ENCODE data around the gene TEK.

Gene TEK

DNA sequence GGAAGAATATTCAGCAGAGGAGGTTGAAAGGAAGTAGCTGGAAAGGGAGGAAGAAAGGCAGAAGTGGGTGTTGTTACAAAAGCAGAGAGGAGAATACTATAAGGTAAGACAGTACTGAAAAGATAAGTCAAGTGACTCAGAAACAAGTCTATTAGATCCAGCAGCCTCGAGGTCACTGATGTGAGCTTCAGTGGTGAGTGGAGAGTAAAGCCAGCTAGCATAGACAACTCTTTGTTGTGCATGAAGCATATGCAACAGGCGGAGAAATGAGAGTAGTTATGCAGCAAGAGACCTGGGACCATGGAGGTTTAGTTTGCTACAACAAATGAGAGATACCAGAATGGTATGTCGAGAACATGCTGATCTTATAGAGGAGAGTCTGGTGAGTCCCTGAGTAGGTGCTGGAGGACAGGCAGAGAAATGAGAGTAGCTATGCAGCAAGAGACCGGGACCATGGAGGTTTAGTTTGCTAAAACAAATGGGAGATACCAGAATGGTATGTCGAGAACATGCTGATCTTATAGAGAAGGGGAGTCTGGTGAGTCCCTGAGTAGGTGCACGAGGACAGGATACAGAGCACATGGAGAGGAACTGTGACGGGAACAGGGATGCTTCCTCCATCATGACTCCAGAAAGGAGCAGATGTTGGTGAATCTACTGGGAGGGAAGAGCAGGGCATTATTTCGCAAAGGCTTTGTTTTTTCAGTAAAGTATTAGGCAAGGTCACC, 151.9 kb downstream of the TEK start:
- TF ChIP-seq, protein P1, sequence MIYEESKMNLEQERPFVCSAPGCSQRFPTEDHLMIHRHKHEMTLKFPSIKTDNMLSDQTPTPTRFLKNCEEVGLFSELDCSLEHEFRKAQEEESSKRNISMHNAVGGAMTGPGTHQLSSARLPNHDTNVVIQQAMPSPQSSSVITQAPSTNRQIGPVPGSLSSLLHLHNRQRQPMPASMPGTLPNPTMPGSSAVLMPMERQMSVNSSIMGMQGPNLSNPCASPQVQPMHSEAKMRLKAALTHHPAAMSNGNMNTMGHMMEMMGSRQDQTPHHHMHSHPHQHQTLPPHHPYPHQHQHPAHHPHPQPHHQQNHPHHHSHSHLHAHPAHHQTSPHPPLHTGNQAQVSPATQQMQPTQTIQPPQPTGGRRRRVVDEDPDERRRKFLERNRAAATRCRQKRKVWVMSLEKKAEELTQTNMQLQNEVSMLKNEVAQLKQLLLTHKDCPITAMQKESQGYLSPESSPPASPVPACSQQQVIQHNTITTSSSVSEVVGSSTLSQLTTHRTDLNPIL (CRISPR knock-in tag; IDR thresholded peaks at IDR 0.05; ENCODE audit: low read depth), result no peak
- TF ChIP-seq BACH2 (CRISPR knock-in tag; IDR thresholded peaks at IDR 0.05; ENCODE audit: borderline replicate concordance) (no peak), ZNF565 (CRISPR knock-in tag; conservative IDR thresholded peaks at IDR 0.05; ENCODE audit: low read depth) (no peak), ZC3H10 (CRISPR knock-in tag; IDR thresholded peaks at IDR 0.05) (no peak), ZNF8 (CRISPR knock-in tag; IDR thresholded peaks at IDR 0.05) (no peak)
- TF ChIP-seq, protein P2, sequence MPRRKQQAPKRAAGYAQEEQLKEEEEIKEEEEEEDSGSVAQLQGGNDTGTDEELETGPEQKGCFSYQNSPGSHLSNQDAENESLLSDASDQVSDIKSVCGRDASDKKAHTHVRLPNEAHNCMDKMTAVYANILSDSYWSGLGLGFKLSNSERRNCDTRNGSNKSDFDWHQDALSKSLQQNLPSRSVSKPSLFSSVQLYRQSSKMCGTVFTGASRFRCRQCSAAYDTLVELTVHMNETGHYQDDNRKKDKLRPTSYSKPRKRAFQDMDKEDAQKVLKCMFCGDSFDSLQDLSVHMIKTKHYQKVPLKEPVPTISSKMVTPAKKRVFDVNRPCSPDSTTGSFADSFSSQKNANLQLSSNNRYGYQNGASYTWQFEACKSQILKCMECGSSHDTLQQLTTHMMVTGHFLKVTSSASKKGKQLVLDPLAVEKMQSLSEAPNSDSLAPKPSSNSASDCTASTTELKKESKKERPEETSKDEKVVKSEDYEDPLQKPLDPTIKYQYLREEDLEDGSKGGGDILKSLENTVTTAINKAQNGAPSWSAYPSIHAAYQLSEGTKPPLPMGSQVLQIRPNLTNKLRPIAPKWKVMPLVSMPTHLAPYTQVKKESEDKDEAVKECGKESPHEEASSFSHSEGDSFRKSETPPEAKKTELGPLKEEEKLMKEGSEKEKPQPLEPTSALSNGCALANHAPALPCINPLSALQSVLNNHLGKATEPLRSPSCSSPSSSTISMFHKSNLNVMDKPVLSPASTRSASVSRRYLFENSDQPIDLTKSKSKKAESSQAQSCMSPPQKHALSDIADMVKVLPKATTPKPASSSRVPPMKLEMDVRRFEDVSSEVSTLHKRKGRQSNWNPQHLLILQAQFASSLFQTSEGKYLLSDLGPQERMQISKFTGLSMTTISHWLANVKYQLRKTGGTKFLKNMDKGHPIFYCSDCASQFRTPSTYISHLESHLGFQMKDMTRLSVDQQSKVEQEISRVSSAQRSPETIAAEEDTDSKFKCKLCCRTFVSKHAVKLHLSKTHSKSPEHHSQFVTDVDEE (CRISPR knock-in tag; IDR thresholded peaks at IDR 0.05), result no peak
- TF ChIP-seq, protein P3, sequence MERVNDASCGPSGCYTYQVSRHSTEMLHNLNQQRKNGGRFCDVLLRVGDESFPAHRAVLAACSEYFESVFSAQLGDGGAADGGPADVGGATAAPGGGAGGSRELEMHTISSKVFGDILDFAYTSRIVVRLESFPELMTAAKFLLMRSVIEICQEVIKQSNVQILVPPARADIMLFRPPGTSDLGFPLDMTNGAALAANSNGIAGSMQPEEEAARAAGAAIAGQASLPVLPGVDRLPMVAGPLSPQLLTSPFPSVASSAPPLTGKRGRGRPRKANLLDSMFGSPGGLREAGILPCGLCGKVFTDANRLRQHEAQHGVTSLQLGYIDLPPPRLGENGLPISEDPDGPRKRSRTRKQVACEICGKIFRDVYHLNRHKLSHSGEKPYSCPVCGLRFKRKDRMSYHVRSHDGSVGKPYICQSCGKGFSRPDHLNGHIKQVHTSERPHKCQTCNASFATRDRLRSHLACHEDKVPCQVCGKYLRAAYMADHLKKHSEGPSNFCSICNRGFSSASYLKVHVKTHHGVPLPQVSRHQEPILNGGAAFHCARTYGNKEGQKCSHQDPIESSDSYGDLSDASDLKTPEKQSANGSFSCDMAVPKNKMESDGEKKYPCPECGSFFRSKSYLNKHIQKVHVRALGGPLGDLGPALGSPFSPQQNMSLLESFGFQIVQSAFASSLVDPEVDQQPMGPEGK (CRISPR knock-in tag; IDR thresholded peaks at IDR 0.05; ENCODE audit: borderline replicate concordance), result no peak
- TF ChIP-seq, protein P4, sequence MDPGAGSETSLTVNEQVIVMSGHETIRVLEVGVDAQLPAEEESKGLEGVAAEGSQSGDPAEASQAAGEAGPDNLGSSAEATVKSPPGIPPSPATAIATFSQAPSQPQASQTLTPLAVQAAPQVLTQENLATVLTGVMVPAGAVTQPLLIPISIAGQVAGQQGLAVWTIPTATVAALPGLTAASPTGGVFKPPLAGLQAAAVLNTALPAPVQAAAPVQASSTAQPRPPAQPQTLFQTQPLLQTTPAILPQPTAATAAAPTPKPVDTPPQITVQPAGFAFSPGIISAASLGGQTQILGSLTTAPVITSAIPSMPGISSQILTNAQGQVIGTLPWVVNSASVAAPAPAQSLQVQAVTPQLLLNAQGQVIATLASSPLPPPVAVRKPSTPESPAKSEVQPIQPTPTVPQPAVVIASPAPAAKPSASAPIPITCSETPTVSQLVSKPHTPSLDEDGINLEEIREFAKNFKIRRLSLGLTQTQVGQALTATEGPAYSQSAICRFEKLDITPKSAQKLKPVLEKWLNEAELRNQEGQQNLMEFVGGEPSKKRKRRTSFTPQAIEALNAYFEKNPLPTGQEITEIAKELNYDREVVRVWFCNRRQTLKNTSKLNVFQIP (CRISPR knock-in tag; IDR thresholded peaks at IDR 0.05; ENCODE audit: borderline replicate concordance, low read depth), result no peak

DNA sequence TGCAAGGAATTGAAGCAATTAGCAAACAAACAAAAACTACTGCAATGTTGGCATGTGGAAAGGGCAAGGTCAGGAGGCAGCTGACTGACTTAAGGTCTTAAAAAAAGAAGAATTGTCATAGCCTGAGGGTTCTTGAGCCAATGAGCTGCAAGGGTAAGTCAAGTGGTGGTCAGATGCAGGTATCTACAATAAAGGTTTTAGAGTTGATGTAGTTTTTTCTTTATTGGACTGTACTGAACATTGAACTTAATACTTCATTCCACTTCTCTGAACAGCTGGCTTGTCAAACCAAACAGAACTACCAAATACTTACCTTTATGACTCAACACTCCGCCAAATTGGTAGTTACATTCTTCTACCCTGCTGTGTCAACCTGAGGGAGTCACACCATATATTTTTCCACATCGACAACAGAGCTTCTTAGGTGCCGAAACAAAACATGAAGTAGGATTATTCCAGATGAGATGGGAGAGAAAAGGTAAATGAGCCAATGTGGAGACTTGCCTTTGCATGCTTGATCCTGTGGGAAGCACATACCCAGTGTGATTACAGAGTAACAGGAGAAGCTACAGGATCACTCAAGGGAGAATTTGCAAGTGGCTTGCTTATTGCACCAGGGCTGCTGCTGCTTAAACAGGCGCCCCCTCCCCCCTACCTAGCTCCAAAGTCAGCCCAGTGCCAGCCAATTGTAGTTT, 152.6 kb downstream of the TEK start:
- no peak for TF ChIP-seq ISL1 (CRISPR knock-in tag; IDR thresholded peaks at IDR 0.05)
- TF ChIP-seq, protein P3 (CRISPR knock-in tag; IDR thresholded peaks at IDR 0.05; ENCODE audit: borderline replicate concordance), result no peak
- no peak for TF ChIP-seq ARNTL (CRISPR knock-in tag; IDR thresholded peaks at IDR 0.05; ENCODE audit: borderline replicate concordance, low read depth)
- TF ChIP-seq ZFP3 (CRISPR knock-in tag; IDR thresholded peaks at IDR 0.05), result no peak
- ATAC-seq, result no peak

More for the DNA sequence above, 151.9 kb downstream of the TEK start:
- no peak for ATAC-seq

DNA sequence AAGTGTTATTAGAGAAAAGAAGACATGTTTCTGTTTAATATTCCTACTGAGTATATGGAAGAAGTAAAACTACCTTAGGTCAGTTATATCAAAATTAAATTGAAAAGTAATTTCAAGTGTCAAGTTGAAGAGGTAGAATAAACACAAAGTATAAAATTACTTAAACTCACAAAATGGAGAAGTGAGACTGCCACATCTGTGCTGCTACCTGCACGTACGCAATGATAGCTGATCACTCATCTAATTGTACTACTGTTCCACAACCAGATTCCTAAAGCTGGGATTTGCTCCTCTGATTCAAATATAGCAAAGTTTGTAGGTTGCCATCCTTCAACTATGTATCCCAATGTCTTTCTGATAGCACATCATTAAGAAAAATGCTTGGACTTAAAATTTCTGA, 163.1 kb downstream of the TEK start:
- ATAC-seq, result no peak
- TF ChIP-seq TOX (CRISPR knock-in tag; IDR thresholded peaks at IDR 0.05; ENCODE audit: borderline replicate concordance), result no peak
- TF ChIP-seq, protein P3 (CRISPR knock-in tag; IDR thresholded peaks at IDR 0.05; ENCODE audit: borderline replicate concordance), result no peak
- no peak for TF ChIP-seq CSDC2 (CRISPR knock-in tag; IDR thresholded peaks at IDR 0.05)
- no peak for TF ChIP-seq ZNF565 (CRISPR knock-in tag; conservative IDR thresholded peaks at IDR 0.05; ENCODE audit: low read depth)
- no peak for TF ChIP-seq ZNF8 (CRISPR knock-in tag; IDR thresholded peaks at IDR 0.05)
- TF ChIP-seq, protein P1 (CRISPR knock-in tag; IDR thresholded peaks at IDR 0.05; ENCODE audit: low read depth), result no peak
- no peak for TF ChIP-seq ZFP3 (CRISPR knock-in tag; IDR thresholded peaks at IDR 0.05)
- no peak for TF ChIP-seq GLIS3 (CRISPR knock-in tag; IDR thresholded peaks at IDR 0.05)
- TF ChIP-seq TCF4 (CRISPR knock-in tag; IDR thresholded peaks at IDR 0.05; ENCODE audit: borderline replicate concordance), result no peak
- no peak for TF ChIP-seq OSR1 (CRISPR knock-in tag; IDR thresholded peaks at IDR 0.05)
- no peak for TF ChIP-seq ZNF70 (CRISPR knock-in tag; IDR thresholded peaks at IDR 0.05)
- TF ChIP-seq, protein P2 (CRISPR knock-in tag; IDR thresholded peaks at IDR 0.05), result no peak

Measured in SK-N-SH treated with all-trans-retinoic acid at 6 μM for 48 hours (cell line).